Measurements from ENCODE around the gene TPK1.
"Not testable (repeated sequence)": the region's sequence is repeated elsewhere in the genome, so short reads cannot be mapped to it uniquely, and the experiment has no call there.

Gene TPK1

DNA sequence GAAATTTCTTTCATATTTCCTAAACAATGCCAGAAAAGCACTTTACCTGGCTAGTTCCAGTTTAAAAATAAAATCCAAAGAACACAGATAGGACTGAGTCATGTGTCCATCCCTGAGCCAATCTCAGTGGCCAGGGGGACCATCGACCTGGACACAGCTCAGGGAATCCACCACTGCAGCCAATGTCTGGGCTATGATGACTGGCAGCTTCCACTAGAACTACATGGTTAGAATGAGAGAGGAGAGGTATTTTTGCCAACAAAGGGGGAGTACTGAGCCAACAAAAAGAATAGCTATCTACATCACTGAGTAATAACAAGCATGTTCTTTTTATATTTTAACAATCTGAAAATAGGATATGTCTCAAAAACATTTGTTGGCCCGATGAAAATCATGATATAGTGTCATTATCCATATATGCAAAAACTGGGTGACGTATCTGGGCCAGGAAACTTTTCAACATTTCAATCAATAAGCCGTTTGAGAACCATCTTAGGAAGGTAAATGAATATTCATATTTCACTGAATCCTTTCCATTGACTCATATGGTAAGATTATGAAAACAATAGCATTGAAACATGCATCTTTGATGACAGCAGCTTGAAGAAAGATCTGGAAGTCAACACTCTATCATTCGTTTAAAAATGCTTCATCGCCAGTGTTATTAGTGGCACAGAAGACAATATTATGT, 104.0 kb downstream of the TPK1 start:
- no peaks in the 10 kb centered on the region for H3K4me1 ChIP-seq (ENCODE audit: control insufficient read depth, insufficient read depth, low read length)
- H3K36me3 ChIP-seq (ENCODE audit: control insufficient read depth, insufficient read depth, low read length) = no peaks in the 10 kb centered on the region
- H3K27me3 ChIP-seq (ENCODE audit: control insufficient read depth, insufficient read depth, low read length, poor library complexity, severe bottlenecking) = no peaks in the 10 kb centered on the region
- no peak overlapping the region for H3K4me3 ChIP-seq (ENCODE audit: insufficient read depth, low read depth, low read length)
- H3K9me3 ChIP-seq (ENCODE audit: control insufficient read depth, low read length) = no peaks in the 10 kb centered on the region
- 94 to 98% methylated on average over 4 to 5 of the region's 6 CpGs for WGBS, 2 experiments
- no peak overlapping the region for H3K27ac ChIP-seq (ENCODE audit: insufficient read depth, low read depth, low read length, poor library complexity, severe bottlenecking)

- H3K4me3 ChIP-seq (ENCODE audit: insufficient read depth, low read depth, low read length) = no peak overlapping the region
- H3K4me1 ChIP-seq (ENCODE audit: control insufficient read depth, insufficient read depth, low read length) = no peaks in the 10 kb centered on the region
- H3K27ac ChIP-seq (ENCODE audit: insufficient read depth, low read depth, low read length, poor library complexity, severe bottlenecking) = no peak overlapping the region
- H3K27me3 ChIP-seq (ENCODE audit: control insufficient read depth, insufficient read depth, low read length, poor library complexity, severe bottlenecking) = no peaks in the 10 kb centered on the region
- H3K9me3 ChIP-seq (ENCODE audit: control insufficient read depth, low read length) = no peaks in the 10 kb centered on the region
- H3K36me3 ChIP-seq (ENCODE audit: control insufficient read depth, insufficient read depth, low read length) = no peaks in the 10 kb centered on the region
- WGBS, 2 experiments = 100% methylated on average over 1 of the region's 3 CpGs; no CpG with 5 or more reads in 1 of the 2 experiments
These were observed 105.6 kb downstream of the TPK1 start for GRCh38 chr7:144730224-144730623.

DNA sequence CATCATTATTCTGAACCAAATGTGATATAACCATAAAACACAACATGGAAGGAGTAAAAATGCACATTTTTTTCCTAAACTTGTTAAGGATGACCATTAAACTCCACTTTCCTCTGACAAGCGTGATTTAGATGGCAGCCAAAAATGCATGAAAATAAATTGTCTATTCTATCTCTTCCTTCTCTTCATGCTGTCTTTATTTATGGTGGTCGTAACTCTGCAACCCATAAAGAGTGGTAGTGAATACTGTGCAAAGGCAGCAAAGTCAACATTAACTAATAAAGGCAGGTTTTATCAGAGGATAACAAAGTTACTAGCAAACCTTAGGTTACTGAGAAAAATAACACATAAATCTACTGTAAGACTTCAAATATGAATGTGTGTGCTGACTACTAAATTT, 106.6 kb downstream of the TPK1 start:
- H3K4me1 ChIP-seq (ENCODE audit: control insufficient read depth, insufficient read depth, low read length) = no peaks in the 10 kb centered on the region
- H3K27ac ChIP-seq (ENCODE audit: insufficient read depth, low read depth, low read length, poor library complexity, severe bottlenecking) = no peak overlapping the region
- no peaks in the 10 kb centered on the region for H3K27me3 ChIP-seq (ENCODE audit: control insufficient read depth, insufficient read depth, low read length, poor library complexity, severe bottlenecking)
- no peaks in the 10 kb centered on the region for H3K36me3 ChIP-seq (ENCODE audit: control insufficient read depth, insufficient read depth, low read length)
- H3K9me3 ChIP-seq (ENCODE audit: control insufficient read depth, low read length) = no peaks in the 10 kb centered on the region
- H3K4me3 ChIP-seq (ENCODE audit: insufficient read depth, low read depth, low read length) = no peak overlapping the region
- 84 to 90% methylated on average over 2 of the region's 2 CpGs for WGBS, 2 experiments

DNA sequence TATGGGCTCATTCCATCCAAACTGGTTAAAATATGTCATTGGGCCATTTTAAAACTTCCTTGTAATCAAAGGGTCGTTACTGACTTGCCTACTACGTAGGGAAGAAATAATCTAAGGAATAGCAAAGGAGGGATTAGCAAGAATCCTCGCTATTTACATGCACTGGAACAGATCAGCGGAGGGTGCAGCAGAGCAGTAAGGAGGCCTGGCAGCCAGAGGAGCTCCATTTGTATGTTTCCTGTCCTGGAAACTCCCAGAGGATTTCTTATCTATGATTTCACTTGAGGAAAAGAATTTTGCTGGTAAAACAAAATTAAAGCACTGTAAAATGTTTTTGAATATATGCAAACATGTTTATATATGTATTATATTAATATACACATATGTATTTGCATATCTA, 107.3 kb downstream of the TPK1 start:
- no peaks in the 10 kb centered on the region for H3K4me1 ChIP-seq (ENCODE audit: control insufficient read depth, insufficient read depth, low read length)
- 91 to 94% methylated on average over 4 of the region's 4 CpGs for WGBS, 2 experiments
- no peaks in the 10 kb centered on the region for H3K9me3 ChIP-seq (ENCODE audit: control insufficient read depth, low read length)
- H3K27ac ChIP-seq (ENCODE audit: insufficient read depth, low read depth, low read length, poor library complexity, severe bottlenecking) = no peak overlapping the region
- no peaks in the 10 kb centered on the region for H3K27me3 ChIP-seq (ENCODE audit: control insufficient read depth, insufficient read depth, low read length, poor library complexity, severe bottlenecking)
- no peaks in the 10 kb centered on the region for H3K36me3 ChIP-seq (ENCODE audit: control insufficient read depth, insufficient read depth, low read length)
- no peak overlapping the region for H3K4me3 ChIP-seq (ENCODE audit: insufficient read depth, low read depth, low read length)

- H3K4me1 ChIP-seq (ENCODE audit: control insufficient read depth, insufficient read depth, low read length); H3K4me3 ChIP-seq (ENCODE audit: insufficient read depth, low read depth, low read length); H3K27me3 ChIP-seq (ENCODE audit: control insufficient read depth, insufficient read depth, low read length, poor library complexity, severe bottlenecking); H3K27ac ChIP-seq (ENCODE audit: insufficient read depth, low read depth, low read length, poor library complexity, severe bottlenecking); H3K36me3 ChIP-seq (ENCODE audit: control insufficient read depth, insufficient read depth, low read length); H3K9me3 ChIP-seq (ENCODE audit: control insufficient read depth, low read length): not testable (repeated sequence)
- WGBS, 2 experiments = 95 to 97% methylated on average over 12 of the region's 12 CpGs
These were observed 109.0 kb downstream of the TPK1 start for GRCh38 chr7:144726840-144727239.

- H3K4me3 ChIP-seq (ENCODE audit: insufficient read depth, low read depth, low read length) = no peak overlapping the region
- H3K27me3 ChIP-seq (ENCODE audit: control insufficient read depth, insufficient read depth, low read length, poor library complexity, severe bottlenecking) = no peaks in the 10 kb centered on the region
- H3K9me3 ChIP-seq (ENCODE audit: control insufficient read depth, low read length) = no peaks in the 10 kb centered on the region
- 100% methylated on average over 1 of the region's 1 CpG for WGBS, 2 experiments
- H3K36me3 ChIP-seq (ENCODE audit: control insufficient read depth, insufficient read depth, low read length) = no peaks in the 10 kb centered on the region
- H3K27ac ChIP-seq (ENCODE audit: insufficient read depth, low read depth, low read length, poor library complexity, severe bottlenecking) = no peak overlapping the region
- no peaks in the 10 kb centered on the region for H3K4me1 ChIP-seq (ENCODE audit: control insufficient read depth, insufficient read depth, low read length)
These were observed 110.8 kb downstream of the TPK1 start for GRCh38 chr7:144725070-144725469.

GRCh38 chr7:144723301-144723700, 112.6 kb downstream of the TPK1 start:
- H3K4me3 ChIP-seq (ENCODE audit: insufficient read depth, low read depth, low read length) = no peak overlapping the region
- no peaks in the 10 kb centered on the region for H3K4me1 ChIP-seq (ENCODE audit: control insufficient read depth, insufficient read depth, low read length)
- H3K9me3 ChIP-seq (ENCODE audit: control insufficient read depth, low read length) = no peaks in the 10 kb centered on the region
- no peak overlapping the region for H3K27ac ChIP-seq (ENCODE audit: insufficient read depth, low read depth, low read length, poor library complexity, severe bottlenecking)
- no peaks in the 10 kb centered on the region for H3K27me3 ChIP-seq (ENCODE audit: control insufficient read depth, insufficient read depth, low read length, poor library complexity, severe bottlenecking)
- H3K36me3 ChIP-seq (ENCODE audit: control insufficient read depth, insufficient read depth, low read length) = no peaks in the 10 kb centered on the region
- 88 to 98% methylated on average over 3 to 4 of the region's 4 CpGs for WGBS, 2 experiments

DNA sequence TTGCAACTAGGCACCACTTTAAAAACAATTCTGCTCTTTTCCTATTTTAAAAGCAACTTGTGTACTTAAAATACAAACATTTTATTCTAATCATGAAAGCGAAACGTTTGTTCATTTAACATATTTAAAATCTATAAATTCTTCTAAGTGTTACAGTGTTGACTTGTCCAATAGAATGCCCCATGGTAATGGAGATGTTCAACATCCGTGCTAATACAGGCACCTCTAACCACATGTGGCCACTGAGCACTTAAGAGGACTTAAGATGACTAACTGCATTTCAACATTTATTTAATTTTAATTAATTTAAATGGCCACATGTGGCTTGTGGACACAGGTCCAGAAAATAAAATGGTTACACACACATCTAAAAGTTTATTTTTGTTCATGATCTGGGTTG, 115.1 kb downstream of the TPK1 start:
- Histone ChIP-seq H3K4me3 (ENCODE audit: insufficient read depth, low read depth, low read length) (no peak overlapping the region), H3K36me3 (ENCODE audit: control insufficient read depth, insufficient read depth, low read length) (no peaks in the 10 kb centered on the region), H3K4me1 (ENCODE audit: control insufficient read depth, insufficient read depth, low read length) (no peaks in the 10 kb centered on the region), H3K27me3 (ENCODE audit: control insufficient read depth, insufficient read depth, low read length, poor library complexity, severe bottlenecking) (no peaks in the 10 kb centered on the region), H3K9me3 (ENCODE audit: control insufficient read depth, low read length) (no peaks in the 10 kb centered on the region), H3K27ac (ENCODE audit: insufficient read depth, low read depth, low read length, poor library complexity, severe bottlenecking) (no peak overlapping the region)
- WGBS, 2 experiments = 83 to 100% methylated on average over 1 of the region's 3 CpGs

- H3K36me3 ChIP-seq (ENCODE audit: control insufficient read depth, insufficient read depth, low read length) = no peaks in the 10 kb centered on the region
- H3K9me3 ChIP-seq (ENCODE audit: control insufficient read depth, low read length) = no peaks in the 10 kb centered on the region
- no peaks in the 10 kb centered on the region for H3K27me3 ChIP-seq (ENCODE audit: control insufficient read depth, insufficient read depth, low read length, poor library complexity, severe bottlenecking)
- no peaks in the 10 kb centered on the region for H3K4me1 ChIP-seq (ENCODE audit: control insufficient read depth, insufficient read depth, low read length)
- H3K4me3 ChIP-seq (ENCODE audit: insufficient read depth, low read depth, low read length) = no peak overlapping the region
- 79 to 80% methylated on average over 6 of the region's 6 CpGs for WGBS, 2 experiments
- H3K27ac ChIP-seq (ENCODE audit: insufficient read depth, low read depth, low read length, poor library complexity, severe bottlenecking) = no peak overlapping the region
These were observed 115.7 kb downstream of the TPK1 start for GRCh38 chr7:144720149-144720548.

- Histone ChIP-seq H3K27me3 (ENCODE audit: control insufficient read depth, insufficient read depth, low read length, poor library complexity, severe bottlenecking) (no peaks in the 10 kb centered on the region), H3K4me3 (ENCODE audit: insufficient read depth, low read depth, low read length) (no peak overlapping the region), H3K36me3 (ENCODE audit: control insufficient read depth, insufficient read depth, low read length) (no peaks in the 10 kb centered on the region), H3K4me1 (ENCODE audit: control insufficient read depth, insufficient read depth, low read length) (no peaks in the 10 kb centered on the region), H3K27ac (ENCODE audit: insufficient read depth, low read depth, low read length, poor library complexity, severe bottlenecking) (no peak overlapping the region), H3K9me3 (ENCODE audit: control insufficient read depth, low read length) (no peaks in the 10 kb centered on the region)
- WGBS, 2 experiments = 91 to 100% methylated on average over 1 of the region's 1 CpG
These were observed 118.1 kb downstream of the TPK1 start for GRCh38 chr7:144717720-144718119.

DNA sequence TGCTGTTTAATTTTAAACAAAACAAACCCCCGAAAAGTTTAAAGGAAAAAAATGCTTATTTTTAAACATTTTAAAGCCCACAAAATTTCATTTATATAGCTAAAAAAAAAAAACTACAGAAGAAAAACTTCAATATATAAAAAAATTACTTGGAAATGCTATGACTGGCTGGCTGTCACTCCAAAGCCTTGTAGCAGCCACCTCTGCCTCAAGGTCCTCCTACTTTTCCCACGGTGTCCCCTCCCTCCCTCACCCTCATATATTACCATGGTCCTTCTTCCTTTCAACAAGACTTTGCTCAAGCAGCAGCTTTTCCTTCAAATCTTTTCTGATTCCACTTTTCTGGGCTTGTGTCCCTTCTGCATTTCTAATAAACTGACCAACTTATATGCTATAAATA, 122.0 kb downstream of the TPK1 start:
- Histone ChIP-seq H3K27ac (ENCODE audit: insufficient read depth, low read depth, low read length, poor library complexity, severe bottlenecking) (no peak overlapping the region), H3K9me3 (ENCODE audit: control insufficient read depth, low read length) (no peaks in the 10 kb centered on the region), H3K4me3 (ENCODE audit: insufficient read depth, low read depth, low read length) (no peak overlapping the region), H3K27me3 (ENCODE audit: control insufficient read depth, insufficient read depth, low read length, poor library complexity, severe bottlenecking) (no peaks in the 10 kb centered on the region), H3K4me1 (ENCODE audit: control insufficient read depth, insufficient read depth, low read length) (no peaks in the 10 kb centered on the region), H3K36me3 (ENCODE audit: control insufficient read depth, insufficient read depth, low read length) (no peaks in the 10 kb centered on the region)
- 73 to 77% methylated on average over 1 of the region's 2 CpGs for WGBS, 2 experiments
